ENCODE measurements around the gene SNAP47.

The SNAP47 gene

GRCh38 chr1:227808566-227808965 lies 73.3 kb downstream of the SNAP47 start:
- no peak for DNase-seq

GRCh38 chr1:227809026-227809425 lies 73.8 kb downstream of the SNAP47 start:
- DNase-seq = no peak

GRCh38 chr1:227813962-227814361 lies 78.7 kb downstream of the SNAP47 start:
- DNase-seq = no peak

- DNase-seq = no peak
These were observed 80.5 kb downstream of the SNAP47 start, which contains the start of gene PRSS38 for GRCh38 chr1:227815468-227816409. Gene PRSS38 (plus strand): TSS chr1:227815675. CDS start chr1:227815717, 42 bp downstream.

- no peak for DNase-seq
These were observed 81.7 kb downstream of the SNAP47 start for GRCh38 chr1:227816750-227817446.

GRCh38 chr1:227823537-227823936 lies 88.3 kb downstream of the SNAP47 start:
- no peak for DNase-seq

GRCh38 chr1:227824204-227824603 lies 89.0 kb downstream of the SNAP47 start:
- no peak for DNase-seq

- DNase-seq = no peak
These were observed 93.6 kb downstream of the SNAP47 start for GRCh38 chr1:227828786-227829185.

Measured in activated CD4-positive, alpha-beta T cell treated with anti-CD3 and anti-CD28 coated beads for 1 hour (primary cell).